ENCODE results near the gene PSMD13.

PSMD13 gene

GRCh38 chr11:223026-223789 is 13.6 kb upstream of the PSMD13 start:
- no CpG with 5 or more reads among the region's 16 CpGs for WGBS (ENCODE audit: extremely low coverage, insufficient coverage, low lambda C conversion rate)
- Histone ChIP-seq H3K27me3 (ENCODE audit: insufficient read depth, low read length, poor library complexity) (no peaks in the 10 kb centered on the region), H3K23ac (ENCODE audit: low read length) (no peak overlapping the region), H3K56ac (ENCODE audit: low read length) (no peak overlapping the region), H2AK5ac (ENCODE audit: low read length) (no peak overlapping the region), H2BK15ac (replicated peaks; ENCODE audit: low read depth) (no peak overlapping the region), H3K79me1 (ENCODE audit: low read length) (no peaks in the 10 kb centered on the region), H3K9ac (ENCODE audit: low read length) (no peak overlapping the region), H3K27ac (ENCODE audit: low read depth, low read length) (no peak overlapping the region), H2BK5ac (ENCODE audit: low read length) (no peak overlapping the region), H3K4me1 (ENCODE audit: control insufficient read depth, low read depth, low read length) (no peaks in the 10 kb centered on the region), H4K5ac (ENCODE audit: low read length) (no peak overlapping the region), H4K8ac (ENCODE audit: low read depth, low read length) (no peak overlapping the region), H3K36me3 (ENCODE audit: control insufficient read depth, insufficient read depth, low read length) (no peaks in the 10 kb centered on the region), H3K4me2 (ENCODE audit: low read length) (no peak overlapping the region), H2BK120ac (ENCODE audit: low read depth, low read length) (no peak overlapping the region), H3K4ac (ENCODE audit: low read depth, low read length) (no peak overlapping the region), H3K18ac (ENCODE audit: low read length) (no peak overlapping the region), H3K79me2 (ENCODE audit: control insufficient read depth, insufficient read depth, low read length) (no peaks in the 10 kb centered on the region), H3K4me3 (ENCODE audit: low read length) (no peak overlapping the region)
- no peak for DNase-seq

- no peaks in the 10 kb centered on the region for H3K79me1 ChIP-seq (ENCODE audit: low read length)
- DNase-seq, result no peak
- no peak overlapping the region for H3K4me2 ChIP-seq (ENCODE audit: low read length)
- H3K36me3 ChIP-seq (ENCODE audit: control insufficient read depth, insufficient read depth, low read length), result no peaks in the 10 kb centered on the region
- no CpG with 5 or more reads among the region's 9 CpGs for whole genome bisulfite sequencing (ENCODE audit: extremely low coverage, insufficient coverage, low lambda C conversion rate)
- no peak overlapping the region for H2BK120ac ChIP-seq (ENCODE audit: low read depth, low read length)
- H2AK5ac ChIP-seq (ENCODE audit: low read length), result no peak overlapping the region
- no peak overlapping the region for H3K27ac ChIP-seq (ENCODE audit: low read depth, low read length)
- no peak overlapping the region for H4K8ac ChIP-seq (ENCODE audit: low read depth, low read length)
- H3K79me2 ChIP-seq (ENCODE audit: control insufficient read depth, insufficient read depth, low read length), result no peaks in the 10 kb centered on the region
- H2BK5ac ChIP-seq (ENCODE audit: low read length), result no peak overlapping the region
- no peak overlapping the region for H4K5ac ChIP-seq (ENCODE audit: low read length)
- H3K56ac ChIP-seq (ENCODE audit: low read length), result no peak overlapping the region
- no peak overlapping the region for H3K18ac ChIP-seq (ENCODE audit: low read length)
- no peak overlapping the region for H3K9ac ChIP-seq (ENCODE audit: low read length)
- H2BK15ac ChIP-seq (replicated peaks; ENCODE audit: low read depth), result no peak overlapping the region
- H3K4me1 ChIP-seq (ENCODE audit: control insufficient read depth, low read depth, low read length), result no peaks in the 10 kb centered on the region
- no peak overlapping the region for H3K4me3 ChIP-seq (ENCODE audit: low read length)
- no peaks in the 10 kb centered on the region for H3K27me3 ChIP-seq (ENCODE audit: insufficient read depth, low read length, poor library complexity)
- no peak overlapping the region for H3K4ac ChIP-seq (ENCODE audit: low read depth, low read length)
- H3K23ac ChIP-seq (ENCODE audit: low read length), result no peak overlapping the region
Measured at GRCh38 chr11:223884-224283, 12.9 kb upstream of the PSMD13 start.

- Histone ChIP-seq H4K5ac (ENCODE audit: low read length) (no peak overlapping the region), H4K8ac (ENCODE audit: low read depth, low read length) (no peak overlapping the region), H2AK5ac (ENCODE audit: low read length) (no peak overlapping the region), H3K79me1 (ENCODE audit: low read length) (no peaks in the 10 kb centered on the region), H3K18ac (ENCODE audit: low read length) (no peak overlapping the region), H3K27me3 (ENCODE audit: insufficient read depth, low read length, poor library complexity) (no peaks in the 10 kb centered on the region), H3K36me3 (ENCODE audit: control insufficient read depth, insufficient read depth, low read length) (no peaks in the 10 kb centered on the region), H3K4me3 (ENCODE audit: low read length) (no peak overlapping the region), H3K27ac (ENCODE audit: low read depth, low read length) (no peak overlapping the region), H3K9ac (ENCODE audit: low read length) (no peak overlapping the region), H3K56ac (ENCODE audit: low read length) (no peak overlapping the region), H2BK15ac (replicated peaks; ENCODE audit: low read depth) (no peak overlapping the region), H3K79me2 (ENCODE audit: control insufficient read depth, insufficient read depth, low read length) (no peaks in the 10 kb centered on the region), H2BK5ac (ENCODE audit: low read length) (no peak overlapping the region), H3K4ac (ENCODE audit: low read depth, low read length) (no peak overlapping the region), H2BK120ac (ENCODE audit: low read depth, low read length) (no peak overlapping the region), H3K4me2 (ENCODE audit: low read length) (no peak overlapping the region), H3K23ac (ENCODE audit: low read length) (no peak overlapping the region), H3K4me1 (ENCODE audit: control insufficient read depth, low read depth, low read length) (no peaks in the 10 kb centered on the region)
- DNase-seq, result no peak
- WGBS (ENCODE audit: extremely low coverage, insufficient coverage, low lambda C conversion rate), result no CpG with 5 or more reads among the region's 7 CpGs
Measured at GRCh38 chr11:224424-224823, 12.4 kb upstream of the PSMD13 start.

- Histone ChIP-seq H3K79me1 (ENCODE audit: low read length) (no peaks in the 10 kb centered on the region), H2BK5ac (ENCODE audit: low read length) (no peak overlapping the region), H3K4me3 (ENCODE audit: low read length) (no peak overlapping the region), H3K79me2 (ENCODE audit: control insufficient read depth, insufficient read depth, low read length) (no peaks in the 10 kb centered on the region), H4K5ac (ENCODE audit: low read length) (no peak overlapping the region), H3K9ac (ENCODE audit: low read length) (no peak overlapping the region), H3K36me3 (ENCODE audit: control insufficient read depth, insufficient read depth, low read length) (no peaks in the 10 kb centered on the region), H3K4me1 (ENCODE audit: control insufficient read depth, low read depth, low read length) (no peaks in the 10 kb centered on the region), H3K56ac (ENCODE audit: low read length) (no peak overlapping the region), H3K4ac (ENCODE audit: low read depth, low read length) (no peak overlapping the region), H3K23ac (ENCODE audit: low read length) (no peak overlapping the region), H3K4me2 (ENCODE audit: low read length) (no peak overlapping the region), H2BK15ac (replicated peaks; ENCODE audit: low read depth) (no peak overlapping the region), H4K8ac (ENCODE audit: low read depth, low read length) (no peak overlapping the region), H2AK5ac (ENCODE audit: low read length) (no peak overlapping the region), H3K27me3 (ENCODE audit: insufficient read depth, low read length, poor library complexity) (no peaks in the 10 kb centered on the region), H2BK120ac (ENCODE audit: low read depth, low read length) (no peak overlapping the region), H3K27ac (ENCODE audit: low read depth, low read length) (no peak overlapping the region), H3K18ac (ENCODE audit: low read length) (no peak overlapping the region)
- no peak for DNase-seq
- no CpG with 5 or more reads among the region's 10 CpGs for WGBS (ENCODE audit: extremely low coverage, insufficient coverage, low lambda C conversion rate)
Measured at GRCh38 chr11:225734-226453, 10.9 kb upstream of the PSMD13 start.

GRCh38 chr11:227824-228379 is 8.9 kb upstream of the PSMD13 start:
- Histone ChIP-seq H3K4me1 (ENCODE audit: control insufficient read depth, low read depth, low read length) (no peaks in the 10 kb centered on the region), H2AK5ac (ENCODE audit: low read length) (no peak overlapping the region), H2BK5ac (ENCODE audit: low read length) (no peak overlapping the region), H3K79me2 (ENCODE audit: control insufficient read depth, insufficient read depth, low read length) (no peaks in the 10 kb centered on the region), H3K27ac (ENCODE audit: low read depth, low read length) (no peak overlapping the region), H2BK120ac (ENCODE audit: low read depth, low read length) (no peak overlapping the region), H3K4me3 (ENCODE audit: low read length) (no peak overlapping the region), H2BK15ac (replicated peaks; ENCODE audit: low read depth) (no peak overlapping the region), H3K18ac (ENCODE audit: low read length) (no peak overlapping the region), H3K9ac (ENCODE audit: low read length) (no peak overlapping the region), H3K79me1 (ENCODE audit: low read length) (no peaks in the 10 kb centered on the region), H3K36me3 (ENCODE audit: control insufficient read depth, insufficient read depth, low read length) (no peaks in the 10 kb centered on the region), H4K8ac (ENCODE audit: low read depth, low read length) (no peak overlapping the region), H3K4ac (ENCODE audit: low read depth, low read length) (no peak overlapping the region), H3K56ac (ENCODE audit: low read length) (no peak overlapping the region), H3K4me2 (ENCODE audit: low read length) (no peak overlapping the region), H4K5ac (ENCODE audit: low read length) (no peak overlapping the region), H3K23ac (ENCODE audit: low read length) (no peak overlapping the region), H3K27me3 (ENCODE audit: insufficient read depth, low read length, poor library complexity) (no peaks in the 10 kb centered on the region)
- DNase-seq, result no peak
- WGBS (ENCODE audit: extremely low coverage, insufficient coverage, low lambda C conversion rate), result no CpG with 5 or more reads among the region's 6 CpGs

Measured in mesendoderm (in vitro differentiated cells).